WTC11 (cell line): ENCODE measurements around the gene CD209.

Experiments
- CTCF ChIP-seq: fragments of 200-600 bp; IDR thresholded peaks from 2 replicates; pipeline ENCODE4 v1.8.0; 2022; ENCODE audit warnings: antibody characterized with exemption
- SP1 ChIP-seq: sonication (generic); formaldehyde crosslinking; conservative IDR thresholded peaks from 2 replicates; pipeline ENCODE4 v1.8.1; 2022; ENCODE audit warnings: missing genetic modification reagents

GRCh38 chr19:7733376-7733775, 14.0 kb downstream of the CD209 start:
- TF ChIP-seq CTCF (no peak), SP1 (no peak)
